H9 (cell line): Measurements from ENCODE around the gene CYBA. TPM values are rescaled to one million over a fixed set of nuclear protein-coding genes. Genes with fewer than 3 reads are reported as not detected.

Experiments used
- DNase-seq: peaks from one replicate; pipeline ENCODE4 v3.0.0-alpha.2; 2017
- H2AFZ ChIP-seq: one replicate; pipeline ENCODE4 v1.6.1; 2013; ENCODE audit warnings: mild to moderate bottlenecking, low read length, control low read depth, moderate library complexity
- H2AK5ac ChIP-seq: 2 replicates; pipeline ENCODE4 v1.6.1; 2013; ENCODE audit warnings: low read length, control low read depth, mixed read lengths; ENCODE audit not compliant: insufficient read length
- H2BK120ac ChIP-seq: one replicate; pipeline ENCODE4 v1.6.1; 2013; ENCODE audit warnings: low read depth, mild to moderate bottlenecking, low read length, control low read depth, inconsistent platforms; ENCODE audit not compliant: poor library complexity, severe bottlenecking
- H2BK12ac ChIP-seq: 2 replicates; pipeline ENCODE4 v1.6.1; 2013; ENCODE audit warnings: low read length, control low read depth, mixed read lengths, low read depth; ENCODE audit not compliant: insufficient read length
- H2BK15ac ChIP-seq: 2 replicates; pipeline ENCODE4 v1.6.1; 2013; ENCODE audit warnings: low read depth, low read length, control low read depth
- H2BK20ac ChIP-seq: one replicate; pipeline ENCODE4 v1.6.1; 2013; ENCODE audit warnings: low read depth, mild to moderate bottlenecking, low read length, control low read depth, inconsistent platforms; ENCODE audit not compliant: poor library complexity, severe bottlenecking
- H2BK5ac ChIP-seq: 2 replicates; pipeline ENCODE4 v1.6.1; 2013; ENCODE audit warnings: low read length, control low read depth, mixed read lengths; ENCODE audit not compliant: insufficient read length
- H3K14ac ChIP-seq: 2 replicates; pipeline ENCODE4 v1.6.1; 2013; ENCODE audit warnings: low read length, control low read depth; ENCODE audit not compliant: insufficient read depth
- H3K18ac ChIP-seq: 2 replicates; pipeline ENCODE4 v1.6.1; 2013; ENCODE audit warnings: low read depth, mild to moderate bottlenecking, mixed read lengths, low read length, control low read depth; ENCODE audit not compliant: insufficient read length
- H3K23ac ChIP-seq: 2 replicates; pipeline ENCODE4 v1.6.1; 2013; ENCODE audit warnings: low read length, control low read depth, mixed read lengths, low read depth; ENCODE audit not compliant: insufficient read length
- H3K23me2 ChIP-seq: 2 replicates; pipeline ENCODE4 v1.6.1; 2013; ENCODE audit warnings: low read depth, mild to moderate bottlenecking, mixed read lengths, low read length, control low read depth; ENCODE audit not compliant: insufficient read length, poor library complexity, severe bottlenecking
- H3K27ac ChIP-seq: 2 replicates; pipeline ENCODE4 v1.5.1; 2013; ENCODE audit warnings: low read length, control low read depth, mixed read lengths, low read depth; ENCODE audit not compliant: insufficient read length
- H3K27me3 ChIP-seq: 2 replicates; pipeline ENCODE4 v1.6.1; 2013; ENCODE audit warnings: low read length, control low read depth, inconsistent platforms; ENCODE audit not compliant: insufficient read depth
- H3K4ac ChIP-seq: 2 replicates; pipeline ENCODE4 v1.6.1; 2013; ENCODE audit warnings: low read depth, mild to moderate bottlenecking, control low read depth, inconsistent platforms, low read length, moderate library complexity
- H3K4me1 ChIP-seq: 2 replicates; pipeline ENCODE4 v1.6.1; 2013; ENCODE audit warnings: low read length, control low read depth, inconsistent platforms; ENCODE audit not compliant: insufficient read depth
- H3K4me2 ChIP-seq: 2 replicates; pipeline ENCODE4 v1.6.1; 2013; ENCODE audit warnings: low read length, control low read depth, mixed read lengths; ENCODE audit not compliant: insufficient read length, insufficient read depth
- H3K56ac ChIP-seq: 2 replicates; pipeline ENCODE4 v1.6.1; 2013; ENCODE audit warnings: low read depth, mild to moderate bottlenecking, mixed read lengths, low read length, control low read depth; ENCODE audit not compliant: insufficient read length
- H3K79me1 ChIP-seq: 2 replicates; pipeline ENCODE4 v1.6.1; 2013; ENCODE audit warnings: low read depth, mild to moderate bottlenecking, moderate library complexity, low read length, control low read depth, inconsistent platforms; ENCODE audit not compliant: insufficient read depth, poor library complexity, severe bottlenecking
- H3K79me2 ChIP-seq: 2 replicates; pipeline ENCODE4 v1.6.1; 2013; ENCODE audit warnings: low read length, control low read depth, inconsistent platforms; ENCODE audit not compliant: insufficient read depth
- H3K9ac ChIP-seq: 2 replicates; pipeline ENCODE4 v1.6.1; 2013; ENCODE audit warnings: low read length, control low read depth, mixed read lengths; ENCODE audit not compliant: insufficient read length; ENCODE audit errors: extremely low read depth
- H3K9me3 ChIP-seq: one replicate; pipeline ENCODE4 v1.6.1; 2013; ENCODE audit warnings: low read depth, low read length, inconsistent platforms; ENCODE audit not compliant: control insufficient read depth
- H3T11ph ChIP-seq: one replicate; pipeline ENCODE4 v1.6.1; 2013; ENCODE audit warnings: mild to moderate bottlenecking, low read length, control low read depth, inconsistent platforms
- H4K20me1 ChIP-seq: one replicate; pipeline ENCODE4 v1.6.1; 2013; ENCODE audit not compliant: control insufficient read depth, insufficient read length, insufficient read depth
- H4K5ac ChIP-seq: 2 replicates; pipeline ENCODE4 v1.6.1; 2013; ENCODE audit warnings: low read depth, mild to moderate bottlenecking, mixed read lengths, low read length, control low read depth; ENCODE audit not compliant: insufficient read length
- H4K8ac ChIP-seq: replicated peaks from 2 replicates; pipeline ENCODE4 v1.6.1; 2013; ENCODE audit warnings: low read length, control low read depth, mixed read lengths, low read depth; ENCODE audit not compliant: insufficient read length
- H4K91ac ChIP-seq: 2 replicates; pipeline ENCODE4 v1.6.1; 2013; ENCODE audit warnings: low read depth, mild to moderate bottlenecking, moderate library complexity, mixed read lengths, low read length, control low read depth; ENCODE audit not compliant: insufficient read length
- H3K27ac Mint-ChIP-seq, 3 experiments: 2 replicates in 2 of 3; 3 replicates in 1 of 3; pipeline ENCODE4 v1.8.0; 2020 to 2021; ENCODE audit warnings: mixed read lengths in 3 of 3, mild to moderate bottlenecking in 1 of 3, moderate library complexity in 1 of 3
- H3K27me3 Mint-ChIP-seq: 2 replicates; pipeline ENCODE4 v1.8.0; 2021; ENCODE audit warnings: low read depth, mild to moderate bottlenecking, moderate library complexity, mixed read lengths
- H3K36me3 Mint-ChIP-seq, 3 experiments: 2 replicates in 2 of 3; 3 replicates in 1 of 3; pipeline ENCODE4 v1.8.0; 2020 to 2021; ENCODE audit warnings: low read depth in 3 of 3, mixed read lengths in 3 of 3; ENCODE audit not compliant: insufficient read depth in 1 of 3
- H3K4me1 Mint-ChIP-seq, 2 experiments: 2 replicates each; pipeline ENCODE4 v1.8.0; 2020; ENCODE audit warnings: mixed read lengths in 2 of 2
- H3K4me3 Mint-ChIP-seq, 2 experiments: 2 replicates in 1 of 2; 3 replicates in 1 of 2; pipeline ENCODE4 v1.8.0; 2020 to 2021; ENCODE audit warnings: mild to moderate bottlenecking in 2 of 2, mixed read lengths in 2 of 2, moderate library complexity in 1 of 2
- H3K9me3 Mint-ChIP-seq, 2 experiments: 2 replicates in 1 of 2; 3 replicates in 1 of 2; pipeline ENCODE4 v1.8.0; 2020; ENCODE audit warnings: mild to moderate bottlenecking in 2 of 2, mixed read lengths in 2 of 2, moderate library complexity in 1 of 2
- CTCF ChIP-seq: fragments of 200-600 bp; sonication (generic); conservative IDR thresholded peaks from 3 replicates; pipeline ENCODE4 v1.8.0; 2021; ENCODE audit warnings: antibody characterized with exemption, mild to moderate bottlenecking
- WGBS: extraction: QIAGEN DNeasy Blood & Tissue Kit; methylation state at CpG from one replicate; pipeline ENCODE4 v1.1.7; 2013; ENCODE audit warnings: missing lambda C conversion rate, low lambda C conversion rate, mixed read lengths; ENCODE audit not compliant: insufficient read length; ENCODE audit errors: extremely low coverage; 5-methylcytosine and 5-hydroxymethylcytosine counted together
- total RNA-seq: library from RNA; stranded (reverse); gene quantifications from 2 replicates; pipeline ENCODE4 v1.2.1, GENCODE V29; 2021

Gene CYBA
- total RNA-seq, 1 experiment from 2014 or later: 153 TPM

GRCh38 chr16:88601313-88602036, 49.4 kb downstream of the CYBA start:
- H2BK20ac ChIP-seq: no peak overlapping the region
- no peak overlapping the region for H3K56ac ChIP-seq
- H3K27me3 ChIP-seq: no peaks in the 10 kb centered on the region
- no peak for DNase-seq
- Mint-ChIP-seq H3K4me1 (peaks cover 7 to 21% of the 10 kb centered on the region in 2 experiments), H3K36me3 (peaks cover 30 to 65% (median 58%) of the 10 kb centered on the region in 3 experiments; a peak in 6 of 7 replicates), H3K27me3 (no peaks in the 10 kb centered on the region), H3K27ac (peak overlapping the region; percentile 28 to 44 (median 40); a peak in 4 of 7 replicates), H3K9me3 (peaks cover 0 to 4% of the 10 kb centered on the region in 2 experiments; a peak in 1 of 5 replicates), H3K4me3 (peak overlapping the region in 1 of 2 experiments; percentile 45; a peak in 1 of 5 replicates)
- no peaks in the 10 kb centered on the region for H3K79me1 ChIP-seq
- no peak overlapping the region for H2BK5ac ChIP-seq
- no peak overlapping the region for H3K14ac ChIP-seq
- H3K4ac ChIP-seq: no peak overlapping the region
- H3K23ac ChIP-seq: no peak overlapping the region
- H3K9ac ChIP-seq: no peak overlapping the region
- no peak overlapping the region for H3K27ac ChIP-seq
- H4K5ac ChIP-seq: no peak overlapping the region
- TF ChIP-seq CTCF: no peak
- H4K91ac ChIP-seq: no peak overlapping the region
- H3T11ph ChIP-seq: no peak overlapping the region
- WGBS: no CpG with 5 or more reads among the region's 9 CpGs
- no peak overlapping the region for H4K8ac ChIP-seq
- no peak overlapping the region for H2BK12ac ChIP-seq
- H3K79me2 ChIP-seq: no peaks in the 10 kb centered on the region
- H3K4me1 ChIP-seq: no peaks in the 10 kb centered on the region
- no peak overlapping the region for H2AFZ ChIP-seq
- H3K18ac ChIP-seq: no peak overlapping the region
- H2BK120ac ChIP-seq: no peak overlapping the region
- H3K23me2 ChIP-seq: no peaks in the 10 kb centered on the region
- no peak overlapping the region for H3K4me2 ChIP-seq
- no peaks in the 10 kb centered on the region for H3K9me3 ChIP-seq
- no peak overlapping the region for H2AK5ac ChIP-seq
- no peak overlapping the region for H2BK15ac ChIP-seq
- no peaks in the 10 kb centered on the region for H4K20me1 ChIP-seq
